Stomach (tissue), 4 donors: ENCODE measurements around the gene LST1.

Experiments
- CTCF ChIP-seq, 7 experiments: fragments of 450-650 bp in 4 of 7; fragments of 200-600 bp in 3 of 7; sonication (generic) in 3 of 7; IDR thresholded peaks; one replicate each; pipeline ENCODE4 v1.5.1; 2016 to 2019; ENCODE audit warnings: antibody characterized with exemption in 7 of 7, control low read depth in 2 of 7, mild to moderate bottlenecking in 1 of 7
- POLR2A ChIP-seq, 4 donors: fragments of 450-650 bp; IDR thresholded peaks; one replicate each; pipeline ENCODE4 v1.6.1; 2016; ENCODE audit warnings: antibody characterized with exemption in 4 of 4, control low read depth in 2 of 4, mild to moderate bottlenecking in 1 of 4, moderate library complexity in 1 of 4
- POLR2AphosphoS5 ChIP-seq, 3 donors: sonication (generic); formaldehyde crosslinking; IDR thresholded peaks; one replicate each; pipeline ENCODE4 v1.6.1; 2016; ENCODE audit warnings: antibody characterized with exemption in 3 of 3

GRCh38 chr6:31588871-31589650 is 3.0 kb downstream of the LST1 start:
- no peak for TF ChIP-seq POLR2AphosphoS5 (IDR thresholded peaks at IDR 0.05)
- no peak for TF ChIP-seq POLR2A (IDR thresholded peaks at IDR 0.05)
- TF ChIP-seq CTCF (IDR thresholded peaks at IDR 0.05): no peak
